Breast epithelium (tissue), 3 donors: Measurements from ENCODE around the gene MXRA7.
"Not testable (repeated sequence)": the region's sequence is repeated elsewhere in the genome, so short reads cannot be mapped to it uniquely, and the experiment has no call there.

Experiments used
- POLR2A ChIP-seq: fragments of 450-650 bp; IDR thresholded peaks from one replicate; pipeline ENCODE4 v1.6.1; 2016; ENCODE audit warnings: antibody characterized with exemption, mild to moderate bottlenecking, moderate library complexity
- POLR2AphosphoS5 ChIP-seq, 3 donors: sonication (generic); formaldehyde crosslinking; IDR thresholded peaks; one replicate each; pipeline ENCODE4 v1.6.1; 2017; ENCODE audit warnings: antibody characterized with exemption in 3 of 3
- TF ChIP-seq, protein P1 (sequence below), 3 donors: fragments of 450-650 bp; IDR thresholded peaks; one replicate each; pipeline ENCODE4 v1.5.1; 2016 to 2017; ENCODE audit warnings: antibody characterized with exemption in 3 of 3, mild to moderate bottlenecking in 3 of 3, moderate library complexity in 3 of 3

DNA sequence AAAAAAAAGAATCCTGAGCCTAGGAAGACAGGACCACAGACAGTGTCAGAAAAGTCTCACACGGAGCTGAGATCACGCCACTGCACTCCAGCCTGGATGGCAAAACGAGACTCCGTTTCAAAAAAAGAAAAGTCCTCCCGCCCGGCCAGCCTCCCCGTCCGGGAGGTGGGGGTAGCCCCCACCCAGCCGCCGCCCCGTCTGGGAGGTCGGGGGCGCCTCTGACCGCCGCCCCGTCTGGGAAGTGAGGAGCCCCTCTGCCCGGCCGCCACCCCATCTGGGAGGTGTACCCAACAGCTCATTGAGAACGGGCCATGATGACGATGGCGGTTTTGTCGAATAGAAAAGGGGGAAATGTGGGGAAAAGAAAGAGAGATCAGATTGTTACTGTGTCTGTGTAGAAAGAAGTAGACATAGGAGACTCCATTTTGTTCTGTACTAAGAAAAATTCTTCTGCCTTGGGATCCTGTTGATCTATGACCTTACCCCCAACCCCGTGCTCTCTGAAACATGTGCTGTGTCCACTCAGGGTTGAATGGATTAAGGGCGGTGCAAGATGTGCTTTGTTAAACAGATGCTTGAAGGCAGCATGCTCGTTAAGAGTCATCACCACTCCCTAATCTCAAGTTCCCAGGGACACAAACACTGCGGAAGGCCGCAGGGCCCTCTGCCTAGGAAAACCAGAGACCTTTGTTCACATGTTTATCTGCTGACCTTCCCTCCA lies 74.1 kb downstream of the MXRA7 start:
- TF ChIP-seq POLR2A; POLR2AphosphoS5 (IDR thresholded peaks at IDR 0.05): not testable (repeated sequence)
- TF ChIP-seq, protein P1, sequence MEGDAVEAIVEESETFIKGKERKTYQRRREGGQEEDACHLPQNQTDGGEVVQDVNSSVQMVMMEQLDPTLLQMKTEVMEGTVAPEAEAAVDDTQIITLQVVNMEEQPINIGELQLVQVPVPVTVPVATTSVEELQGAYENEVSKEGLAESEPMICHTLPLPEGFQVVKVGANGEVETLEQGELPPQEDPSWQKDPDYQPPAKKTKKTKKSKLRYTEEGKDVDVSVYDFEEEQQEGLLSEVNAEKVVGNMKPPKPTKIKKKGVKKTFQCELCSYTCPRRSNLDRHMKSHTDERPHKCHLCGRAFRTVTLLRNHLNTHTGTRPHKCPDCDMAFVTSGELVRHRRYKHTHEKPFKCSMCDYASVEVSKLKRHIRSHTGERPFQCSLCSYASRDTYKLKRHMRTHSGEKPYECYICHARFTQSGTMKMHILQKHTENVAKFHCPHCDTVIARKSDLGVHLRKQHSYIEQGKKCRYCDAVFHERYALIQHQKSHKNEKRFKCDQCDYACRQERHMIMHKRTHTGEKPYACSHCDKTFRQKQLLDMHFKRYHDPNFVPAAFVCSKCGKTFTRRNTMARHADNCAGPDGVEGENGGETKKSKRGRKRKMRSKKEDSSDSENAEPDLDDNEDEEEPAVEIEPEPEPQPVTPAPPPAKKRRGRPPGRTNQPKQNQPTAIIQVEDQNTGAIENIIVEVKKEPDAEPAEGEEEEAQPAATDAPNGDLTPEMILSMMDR (IDR thresholded peaks at IDR 0.05), result not testable (repeated sequence)
